Stromal cell of bone marrow (primary cell): ENCODE results near the gene ZNF735.
"Not testable (repeated sequence)": the region's sequence is repeated elsewhere in the genome, so short reads cannot be mapped to it uniquely, and the experiment has no call there.

Source experiments
- DNase-seq: peaks from one replicate; pipeline ENCODE4 v3.0.0-alpha.2; 2012; ENCODE audit warnings: low read depth

ZNF735 gene

DNA sequence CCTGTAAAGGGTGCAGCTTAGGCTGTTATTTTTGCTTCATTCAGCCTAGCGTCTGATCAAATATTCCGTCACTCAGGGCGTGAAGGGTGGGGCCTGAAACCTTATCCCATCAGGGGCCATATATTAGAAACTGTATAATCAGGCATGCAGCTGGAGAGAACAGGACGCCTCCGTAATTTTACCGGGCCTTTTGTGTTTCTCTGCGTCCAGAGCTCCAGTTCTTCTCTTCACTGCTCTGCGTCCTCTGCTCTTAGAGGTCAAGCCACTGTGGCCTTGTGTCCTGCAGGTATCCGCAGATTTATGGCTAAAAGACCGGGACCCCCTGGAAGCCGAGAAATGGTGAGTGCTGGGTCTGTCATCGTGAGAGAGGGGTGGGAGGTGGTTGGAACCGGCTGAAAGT is at the start of gene ZNF735:
Gene ZNF735, plus strand, starts transcription at position 301 of the 400 bp plus-strand sequence. Its CDS starts 0 bp downstream, at position 301.
- DNase-seq: no peak

DNA sequence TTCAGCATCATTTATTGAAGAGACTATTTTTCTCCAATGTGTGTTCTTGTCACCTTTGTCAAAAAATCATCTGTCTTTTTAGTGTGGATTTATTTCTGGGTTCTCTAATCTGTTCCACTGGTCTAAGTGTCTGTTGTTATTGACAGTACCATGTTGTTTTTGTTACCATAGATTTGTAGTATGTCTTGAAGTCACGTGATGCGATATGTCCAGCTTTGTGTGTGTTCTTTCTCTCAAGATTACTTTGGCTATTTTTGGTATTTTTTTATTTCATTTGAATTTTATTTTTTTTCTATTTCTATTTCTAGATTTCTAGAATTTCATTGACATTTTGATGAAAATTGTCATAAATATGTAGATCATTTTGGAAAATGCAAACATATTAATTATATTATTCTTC is 36.0 kb upstream of the ZNF735 start:
- DNase-seq: not testable (repeated sequence)

DNA sequence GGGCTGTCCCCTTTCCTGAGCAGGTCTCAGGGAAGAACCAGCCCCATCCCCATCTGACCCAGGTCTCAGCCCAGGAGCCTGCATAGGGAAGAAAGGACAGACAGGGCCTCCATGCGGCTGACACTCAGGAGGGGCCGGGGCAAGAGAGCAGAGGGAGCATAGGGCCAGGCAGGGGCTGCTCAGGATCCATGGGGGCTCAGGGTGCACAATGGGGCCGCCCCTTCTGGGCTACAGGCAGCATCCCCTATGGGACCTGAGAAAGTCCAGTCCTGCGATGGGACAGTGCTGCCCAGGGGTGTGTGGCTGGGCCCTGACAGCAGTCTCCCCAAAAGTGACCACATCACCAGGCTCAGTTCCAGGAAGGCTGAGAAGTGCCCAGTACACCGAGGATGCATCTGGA is 32.7 kb upstream of the ZNF735 start:
- no peak for DNase-seq

DNA sequence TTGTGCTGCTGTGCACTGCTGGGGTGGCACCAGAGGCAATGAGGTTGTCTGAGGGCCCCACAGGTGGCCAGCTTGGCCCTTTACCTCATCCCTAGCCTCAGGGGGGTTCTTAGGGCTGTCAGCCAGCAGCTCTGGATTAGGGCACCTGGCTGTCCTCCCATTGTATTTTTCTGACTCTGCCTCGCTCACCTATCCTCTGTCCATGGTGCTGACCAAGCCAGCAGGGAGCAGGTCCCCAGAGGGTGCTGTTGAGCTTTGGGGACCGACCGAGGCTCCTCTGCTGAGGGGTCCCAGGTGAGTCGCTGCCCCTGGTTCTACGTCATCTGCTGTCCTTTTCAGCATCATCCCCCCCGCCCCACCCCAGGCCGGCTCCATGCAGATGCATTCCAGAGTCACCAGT is 32.1 kb upstream of the ZNF735 start:
- no peak for DNase-seq

DNA sequence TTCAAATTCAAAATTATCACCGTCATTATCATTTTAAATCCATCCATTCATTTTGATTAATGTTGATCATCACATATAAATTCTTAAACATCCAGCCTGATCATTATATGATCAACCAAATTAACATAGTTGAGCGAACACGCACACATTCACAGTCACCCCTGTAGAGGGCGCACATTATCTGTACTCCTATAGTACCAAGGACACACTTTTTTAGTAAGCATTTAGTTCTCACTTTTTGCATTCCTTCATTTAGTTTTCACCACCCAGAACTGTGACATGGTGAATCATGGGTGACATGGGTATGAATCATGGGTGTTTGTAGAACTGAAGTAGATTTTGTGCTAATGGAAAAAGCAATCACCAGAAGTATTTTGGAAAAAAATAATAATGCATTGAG is 26.0 kb upstream of the ZNF735 start:
- no peak for DNase-seq

DNA sequence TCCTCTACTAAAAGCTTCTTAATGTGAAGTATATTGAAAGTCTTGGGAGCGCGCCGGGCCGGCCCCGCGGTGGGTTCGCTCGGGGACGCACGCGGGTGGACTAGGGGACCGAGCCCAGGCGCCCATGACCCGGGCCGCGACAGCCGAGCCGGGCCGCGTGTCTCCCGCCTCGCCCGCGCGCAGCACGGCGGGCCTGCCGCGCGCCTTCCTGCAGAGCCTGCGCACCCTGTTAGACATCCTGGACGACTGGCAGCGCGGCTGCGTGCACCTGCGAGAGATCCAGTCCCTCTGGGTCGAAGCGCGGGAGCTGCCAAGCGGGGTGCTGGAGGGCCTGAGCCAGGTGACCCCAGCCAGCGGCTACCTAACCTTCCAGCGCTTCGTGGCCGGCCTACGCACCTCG is 25.4 kb upstream of the ZNF735 start:
- no peak for DNase-seq

DNA sequence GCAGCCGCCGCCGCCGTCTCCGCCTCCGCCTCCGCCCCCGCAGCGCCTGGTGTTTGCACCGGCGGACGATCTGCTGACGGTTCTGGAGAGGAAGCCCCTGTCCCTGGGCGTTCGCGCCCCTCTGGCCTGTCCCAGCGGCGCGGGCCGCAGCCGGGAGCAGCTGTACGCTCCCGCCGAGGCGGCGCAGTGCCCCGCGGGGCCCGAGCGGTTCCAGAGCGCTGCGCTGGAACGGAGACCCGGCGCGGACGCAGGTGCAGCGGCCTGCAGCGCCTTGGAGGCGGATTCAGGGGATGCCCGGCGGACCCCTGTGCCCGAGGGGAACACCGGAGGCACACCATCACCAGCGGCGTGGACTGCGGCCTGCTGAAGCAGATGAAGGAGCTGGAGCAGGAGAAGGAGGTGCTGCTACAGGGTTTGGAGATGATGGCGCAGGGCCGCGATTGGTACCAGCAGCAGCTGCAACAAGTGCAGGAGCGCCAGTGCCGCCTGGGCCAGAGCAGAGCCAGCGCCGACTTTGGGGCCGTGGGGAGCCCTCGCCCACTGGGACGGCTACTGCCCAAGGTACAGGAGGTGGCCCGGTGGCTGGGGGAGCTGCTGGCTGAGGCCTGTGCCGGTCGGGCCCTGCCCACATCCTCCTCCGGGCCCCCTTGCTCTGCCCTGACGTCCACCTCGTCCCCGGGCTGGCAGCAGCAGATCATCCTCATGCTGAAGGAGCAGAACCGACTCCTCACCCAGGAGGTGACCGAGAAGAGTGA is 24.8 kb upstream of the ZNF735 start:
- no peak for DNase-seq

DNA sequence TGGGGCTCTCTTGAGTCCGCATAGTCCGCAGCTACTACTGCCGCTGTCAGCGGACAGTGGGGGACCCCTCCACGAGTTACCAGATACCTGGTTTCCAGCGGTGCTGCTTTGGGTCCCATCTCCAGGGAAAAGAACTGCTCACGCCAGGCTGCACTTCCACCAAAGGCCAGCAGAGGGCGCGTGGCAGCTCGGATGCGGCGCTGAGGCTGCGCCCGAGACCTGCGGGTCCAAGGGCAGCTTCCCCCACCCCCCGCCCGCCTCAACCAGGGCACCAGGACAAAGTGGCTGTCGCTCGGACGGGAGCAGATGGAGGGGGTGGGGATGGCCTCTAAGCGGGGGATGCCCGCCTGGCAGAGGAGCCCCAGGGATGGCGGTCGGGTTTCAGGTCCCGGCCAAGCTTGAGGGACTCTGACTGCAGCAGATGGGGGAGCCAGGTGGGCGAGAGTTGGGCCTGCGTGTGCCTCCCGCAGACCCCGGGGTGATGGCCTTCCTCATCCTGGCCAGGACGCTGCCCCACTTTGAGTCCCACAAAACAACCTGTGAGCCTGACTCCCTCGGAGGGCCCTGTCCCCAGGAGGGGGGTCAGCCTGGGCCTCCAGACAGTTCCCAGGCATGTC is 23.8 kb upstream of the ZNF735 start:
- DNase-seq: no peak

DNA sequence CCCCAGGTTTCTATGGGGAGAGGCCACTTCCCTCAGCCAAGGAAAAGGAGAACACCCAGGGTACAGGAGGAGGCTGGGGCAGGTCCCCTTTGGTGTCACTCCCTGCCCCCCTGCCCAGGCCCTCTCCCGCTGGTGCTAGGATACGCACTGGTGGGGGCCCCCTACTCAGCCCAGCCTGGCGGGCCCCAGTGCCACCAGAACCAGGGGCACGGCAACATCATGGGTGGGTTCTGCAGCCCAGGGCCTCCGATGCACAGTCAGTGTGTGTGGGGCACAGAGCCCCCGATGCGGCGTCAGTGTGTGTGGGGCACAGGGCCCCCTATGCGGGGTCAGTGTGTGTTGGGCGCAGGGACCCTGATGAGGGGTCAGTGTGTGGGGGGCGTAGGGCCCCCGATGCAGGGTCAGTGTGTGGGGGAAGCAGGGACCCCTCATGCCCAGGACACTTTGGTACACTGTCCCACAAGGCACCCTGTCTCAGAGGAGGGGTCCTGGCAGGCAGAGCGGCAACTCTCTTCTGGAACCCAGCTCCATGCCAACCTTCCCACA is 23.1 kb upstream of the ZNF735 start:
- no peak for DNase-seq

DNA sequence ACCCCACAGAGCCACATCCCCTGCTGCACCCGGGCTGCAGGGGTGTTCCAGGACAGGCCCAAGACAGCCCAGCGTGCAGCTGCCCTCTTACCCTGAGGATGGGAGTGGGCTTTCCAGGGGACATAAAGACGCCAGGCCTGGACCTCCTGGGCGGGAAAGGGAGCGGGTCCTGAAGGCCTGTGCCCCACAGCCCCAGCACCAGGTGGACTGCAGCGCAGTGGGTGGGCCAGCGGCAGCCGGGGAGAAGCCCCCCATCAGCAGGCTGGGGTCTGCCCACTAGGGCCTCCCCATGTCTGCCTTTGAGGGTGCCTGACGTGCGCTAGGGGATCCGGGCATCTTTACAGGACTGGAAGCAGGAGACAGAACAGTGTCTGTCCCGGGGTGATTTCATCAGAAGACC is 22.6 kb upstream of the ZNF735 start:
- no peak for DNase-seq

DNA sequence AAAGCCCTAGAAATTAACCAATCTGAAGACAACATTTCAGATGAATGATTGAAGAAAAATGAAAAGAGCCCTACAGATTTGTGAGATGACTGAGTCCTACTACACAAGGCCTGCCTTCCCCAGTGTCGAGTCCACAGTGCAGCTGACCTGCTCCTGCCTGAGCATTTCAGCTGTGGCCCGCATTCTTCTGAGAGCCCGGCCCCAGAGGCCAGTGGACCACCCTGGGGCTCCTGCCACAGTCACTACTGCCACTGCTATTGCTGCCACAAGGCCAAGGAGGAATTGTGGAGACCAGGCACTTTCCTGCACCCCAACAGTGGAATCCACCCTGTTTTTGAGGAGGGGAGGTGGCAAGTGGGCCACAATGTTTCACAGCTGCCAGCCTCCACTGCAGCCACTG is 19.6 kb upstream of the ZNF735 start:
- no peak for DNase-seq

DNA sequence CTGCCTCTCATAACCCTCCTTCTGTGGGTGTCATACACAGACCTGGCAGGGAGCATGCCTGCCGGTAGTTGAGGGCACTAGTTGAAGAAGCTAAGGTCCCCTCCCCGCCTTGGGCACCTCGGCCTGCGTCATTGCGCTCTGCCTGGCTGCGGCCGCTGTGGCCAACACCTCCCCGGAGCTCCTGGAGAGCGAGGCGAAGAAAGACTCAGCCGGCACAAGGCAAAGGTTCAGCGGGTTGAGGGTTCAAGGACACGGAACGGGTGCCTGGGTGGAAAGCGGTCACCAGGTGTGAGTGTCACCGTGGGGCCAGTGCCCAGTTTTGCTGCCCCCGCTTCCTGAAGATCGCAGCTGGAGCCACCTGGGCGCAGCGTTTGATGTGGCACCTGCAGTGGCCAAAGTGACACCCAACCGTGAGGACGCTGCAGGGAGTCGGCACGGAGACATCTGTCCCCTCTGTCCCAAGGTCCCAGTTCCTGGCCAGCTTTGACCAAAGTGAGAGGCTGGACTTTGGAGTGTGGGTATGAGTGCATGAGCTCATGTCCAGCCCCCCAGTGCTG is 14.8 kb upstream of the ZNF735 start:
- DNase-seq: no peak

DNA sequence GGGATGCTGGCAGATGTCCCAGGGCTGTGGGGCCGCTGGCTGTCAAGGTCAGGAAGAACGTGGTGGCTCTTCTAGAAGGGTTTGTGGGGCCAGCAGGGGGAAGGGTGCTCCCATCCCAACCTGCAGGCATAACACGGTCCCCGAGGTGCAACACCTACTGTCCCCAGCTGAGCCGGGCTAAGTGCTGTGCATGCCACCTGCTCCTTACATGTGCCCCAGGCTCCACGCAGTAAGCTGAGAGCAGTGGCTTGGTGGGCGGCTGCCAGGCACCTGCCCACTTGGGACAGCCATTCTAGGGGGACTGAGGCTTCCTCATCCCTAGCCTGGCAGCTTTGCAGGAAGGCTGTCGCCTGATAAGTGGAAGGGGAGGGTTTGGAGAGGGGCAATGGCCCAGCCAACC is 14.2 kb upstream of the ZNF735 start:
- DNase-seq: no peak

DNA sequence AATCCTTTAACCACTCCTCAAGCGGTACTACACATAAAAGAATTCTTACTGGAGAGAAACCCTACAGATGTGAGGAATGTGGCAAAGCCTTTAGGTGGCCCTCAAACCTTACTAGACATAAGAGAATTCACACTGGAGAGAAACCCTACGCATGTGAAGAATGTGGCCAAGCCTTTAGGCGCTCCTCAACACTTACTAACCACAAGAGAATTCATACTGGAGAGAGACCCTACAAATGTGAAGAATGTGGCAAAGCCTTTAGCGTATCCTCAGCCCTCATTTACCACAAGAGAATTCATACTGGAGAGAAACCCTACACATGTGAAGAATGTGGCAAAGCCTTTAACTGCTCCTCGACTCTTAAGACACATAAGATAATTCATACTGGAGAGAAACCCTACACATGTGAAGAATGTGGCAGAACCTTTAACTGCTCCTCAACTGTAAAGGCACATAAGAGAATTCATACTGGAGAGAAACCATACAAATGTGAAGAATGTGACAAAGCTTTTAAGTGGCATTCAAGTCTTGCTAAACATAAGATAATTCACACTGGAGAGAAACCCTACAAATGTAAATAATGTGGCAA is 12.8 kb downstream of the ZNF735 start:
- DNase-seq: not testable (repeated sequence)

DNA sequence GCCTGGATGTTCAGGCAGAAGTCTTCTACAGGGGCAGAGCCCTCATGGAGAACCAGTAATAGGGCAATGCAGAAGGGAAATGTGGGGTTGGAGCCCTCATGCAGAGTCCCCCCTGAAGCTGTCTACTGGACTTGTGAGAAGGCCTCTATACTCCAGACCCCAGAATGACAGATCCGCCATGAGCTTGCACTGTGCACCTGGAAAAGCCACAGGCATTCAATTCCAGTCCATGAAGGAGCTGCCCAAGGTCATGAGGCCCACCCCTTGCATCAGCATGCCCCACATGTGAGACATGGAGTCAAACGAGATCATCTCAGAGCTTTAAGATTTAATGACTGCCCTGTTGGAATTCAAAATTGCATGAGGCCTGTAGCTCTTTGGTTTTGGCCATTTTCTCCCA is 16.4 kb downstream of the ZNF735 start:
- no peak for DNase-seq

DNA sequence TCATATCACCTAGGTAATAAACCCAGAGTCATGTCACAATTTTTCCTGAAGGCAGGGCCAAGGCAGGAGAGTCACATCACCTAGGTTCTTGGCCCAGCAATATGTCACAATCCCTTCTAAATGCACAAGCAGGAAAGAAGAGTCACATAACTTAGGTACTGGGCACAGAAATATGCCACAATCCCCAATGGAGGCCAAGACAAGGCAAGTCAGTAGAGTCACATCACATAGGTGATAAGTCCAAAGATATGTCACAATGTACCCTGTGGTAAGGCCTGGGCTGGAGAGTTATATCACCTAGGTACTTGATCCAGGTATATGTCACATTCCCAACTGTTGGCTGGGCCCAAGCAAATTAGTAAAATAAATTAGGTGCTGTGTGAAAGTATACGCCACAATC is 21.2 kb downstream of the ZNF735 start, which contains the start of gene ZNF679:
Gene ZNF679, plus strand, starts transcription at position 301 of the 400 bp plus-strand sequence. CDS start 20,644 bp downstream, outside the sequence.
- DNase-seq: not testable (repeated sequence)

DNA sequence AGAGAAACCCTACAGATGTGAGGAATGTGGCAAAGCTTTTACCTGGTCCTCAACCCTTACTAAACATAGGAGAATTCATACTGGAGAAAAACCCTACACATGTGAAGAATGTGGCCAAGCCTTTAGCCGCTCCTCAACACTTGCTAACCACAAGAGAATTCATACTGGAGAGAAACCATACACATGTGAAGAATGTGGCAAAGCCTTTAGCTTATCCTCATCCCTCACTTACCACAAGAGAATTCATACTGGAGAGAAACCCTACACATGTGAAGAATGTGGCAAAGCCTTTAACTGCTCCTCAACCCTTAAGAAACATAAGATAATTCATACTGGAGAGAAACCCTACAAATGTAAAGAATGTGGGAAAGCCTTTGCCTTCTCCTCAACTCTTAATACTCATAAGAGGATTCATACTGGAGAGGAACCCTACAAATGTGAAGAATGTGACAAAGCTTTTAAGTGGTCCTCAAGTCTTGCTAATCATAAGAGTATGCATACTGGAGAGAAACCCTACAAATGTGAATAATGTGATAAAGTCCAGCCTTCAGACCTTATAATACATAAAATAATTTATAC is 59.4 kb downstream of the ZNF735 start:
- no peak for DNase-seq
